Stimulated activated memory B cell treated with anti-CD40 and anti-IgM and Interleukin-4, amounts not matched to agents 10 μg/mL and 1 μg/mL and 100 μg/mL, for 72 hours (primary cell): ENCODE measurements around the gene NKAIN2.

Experiments
- ATAC-seq: fragments of 150-1000 bp; cut with Tn5 transposase; 2 replicates; pipeline ENCODE4 v1.10.0; 2021
- H3K27ac Mint-ChIP-seq: one replicate; pipeline ENCODE4 v1.8.0; 2022; ENCODE audit warnings: mild to moderate bottlenecking, mixed read lengths
- H3K27me3 Mint-ChIP-seq: one replicate; pipeline ENCODE4 v1.8.0; 2022; ENCODE audit warnings: mixed read lengths
- H3K36me3 Mint-ChIP-seq: one replicate; pipeline ENCODE4 v1.8.0; 2022; ENCODE audit warnings: mixed read lengths
- H3K4me1 Mint-ChIP-seq: one replicate; pipeline ENCODE4 v1.8.0; 2022; ENCODE audit warnings: mixed read lengths
- H3K4me3 Mint-ChIP-seq: one replicate; pipeline ENCODE4 v1.8.0; 2022; ENCODE audit warnings: mild to moderate bottlenecking, moderate library complexity, mixed read lengths
- H3K9me3 Mint-ChIP-seq: one replicate; pipeline ENCODE4 v1.8.0; 2022; ENCODE audit warnings: mixed read lengths

Gene NKAIN2

DNA sequence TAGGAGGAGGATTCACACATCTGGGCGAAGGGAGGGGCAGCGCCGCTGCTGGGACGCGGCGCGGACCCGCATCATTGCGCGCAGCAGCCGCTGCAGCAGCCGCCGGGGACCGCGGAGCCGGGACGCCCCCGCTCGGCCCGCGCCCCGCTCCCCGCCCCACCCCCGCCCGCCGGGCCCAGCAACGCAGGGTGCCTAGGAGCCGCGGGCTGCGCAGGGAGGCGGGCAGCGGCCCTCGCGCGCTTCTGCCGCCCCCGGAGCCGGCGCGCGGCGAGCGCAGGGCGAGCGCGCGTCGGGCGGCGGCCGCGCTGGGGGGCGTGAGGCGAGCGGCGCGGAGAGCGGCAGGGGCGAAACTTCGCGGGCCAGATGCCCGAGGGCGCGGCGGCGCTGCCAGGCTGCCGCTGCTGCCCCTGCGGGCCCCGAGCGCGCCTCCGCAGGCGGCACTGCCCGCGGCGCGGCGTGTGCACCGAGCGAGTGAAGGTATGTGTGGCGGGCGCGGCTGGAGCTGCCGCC is at the start of gene NKAIN2:
Gene NKAIN2, plus strand, starts transcription at position 362 of the 510 bp plus-strand sequence.
- no peak for ATAC-seq
- H3K36me3 Mint-ChIP-seq = no peaks in the 10 kb centered on the region
- H3K9me3 Mint-ChIP-seq = no peaks in the 10 kb centered on the region

DNA sequence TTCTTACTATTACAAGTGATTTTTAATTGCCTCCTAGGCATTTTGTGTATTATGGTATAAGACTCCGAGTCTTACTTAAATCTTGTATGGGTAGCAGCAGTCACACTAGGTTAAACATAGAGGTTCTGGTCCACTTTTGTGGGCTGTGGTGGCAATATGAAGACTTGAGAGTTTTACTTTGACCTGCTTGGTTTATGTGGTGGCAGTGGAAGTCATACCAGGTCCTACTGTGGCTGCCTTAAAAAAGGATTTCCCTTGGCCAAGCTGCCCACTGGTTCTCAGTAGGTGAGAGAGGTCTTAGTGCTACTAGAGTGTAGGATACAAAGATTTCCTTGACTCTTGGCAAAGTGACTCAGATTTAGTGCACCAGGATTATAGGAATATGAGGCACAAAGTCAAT is 44.2 kb upstream of the NKAIN2 start:
- ATAC-seq = no peak
- Mint-ChIP-seq H3K36me3 (no peaks in the 10 kb centered on the region), H3K9me3 (peaks cover 2% of the 10 kb centered on the region), H3K27ac (no peak overlapping the region), H3K4me1 (no peaks in the 10 kb centered on the region), H3K4me3 (no peak overlapping the region), H3K27me3 (no peaks in the 10 kb centered on the region)

More for the DNA sequence above, at the start of gene NKAIN2:
- no peak within 1 kb of the TSS for H3K27ac Mint-ChIP-seq
- peak within 1 kb of the TSS; percentile 70 for H3K4me3 Mint-ChIP-seq
- H3K4me1 Mint-ChIP-seq = peaks cover 18% of the 10 kb centered on the region
- H3K27me3 Mint-ChIP-seq = peaks cover 44% of the 10 kb centered on the region

DNA sequence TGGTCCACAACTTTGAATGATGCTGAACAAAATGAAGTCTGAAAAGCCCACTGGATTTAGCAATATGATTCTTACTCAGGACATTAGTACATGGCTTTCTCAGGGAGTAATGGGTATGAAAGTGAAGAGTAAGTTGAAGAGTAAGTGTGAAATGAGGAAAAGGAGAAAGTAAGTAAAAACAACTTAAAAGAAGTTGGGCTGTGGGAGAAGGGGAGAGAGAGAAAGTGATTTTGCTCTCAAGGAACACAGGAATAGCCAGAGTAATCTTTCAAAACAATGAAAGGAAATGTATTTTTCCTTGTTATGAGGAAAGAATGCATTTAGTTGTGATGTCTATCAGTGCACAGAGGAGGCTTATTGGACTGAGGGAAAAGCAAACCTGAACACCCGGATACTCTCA is 39.8 kb upstream of the NKAIN2 start:
- ATAC-seq = no peak
- no peak overlapping the region for H3K27ac Mint-ChIP-seq
- H3K27me3 Mint-ChIP-seq = no peaks in the 10 kb centered on the region
- no peak overlapping the region for H3K4me3 Mint-ChIP-seq
- no peaks in the 10 kb centered on the region for H3K9me3 Mint-ChIP-seq
- no peaks in the 10 kb centered on the region for H3K36me3 Mint-ChIP-seq
- no peaks in the 10 kb centered on the region for H3K4me1 Mint-ChIP-seq

DNA sequence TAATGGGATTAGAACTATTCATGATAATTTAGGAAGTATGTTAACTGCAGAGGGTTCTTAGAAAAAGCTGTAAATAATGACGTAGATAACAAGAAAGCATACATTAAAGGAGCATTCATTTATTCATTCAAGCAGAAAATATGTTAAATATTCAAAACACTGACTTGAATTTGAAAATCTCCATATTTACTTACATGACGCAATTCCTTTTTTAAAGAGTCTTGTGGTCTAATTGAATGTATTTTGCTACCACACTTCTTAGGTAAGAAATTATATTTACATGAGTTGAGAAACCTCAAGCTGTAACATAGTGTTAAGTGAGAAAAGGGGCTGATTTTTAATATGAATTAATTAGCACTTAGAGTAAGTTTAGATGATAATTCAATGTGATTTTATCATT is 38.9 kb upstream of the NKAIN2 start:
- Mint-ChIP-seq H3K27ac (no peak overlapping the region), H3K4me3 (no peak overlapping the region), H3K36me3 (no peaks in the 10 kb centered on the region), H3K4me1 (no peaks in the 10 kb centered on the region), H3K27me3 (no peaks in the 10 kb centered on the region), H3K9me3 (no peaks in the 10 kb centered on the region)
- ATAC-seq = no peak

DNA sequence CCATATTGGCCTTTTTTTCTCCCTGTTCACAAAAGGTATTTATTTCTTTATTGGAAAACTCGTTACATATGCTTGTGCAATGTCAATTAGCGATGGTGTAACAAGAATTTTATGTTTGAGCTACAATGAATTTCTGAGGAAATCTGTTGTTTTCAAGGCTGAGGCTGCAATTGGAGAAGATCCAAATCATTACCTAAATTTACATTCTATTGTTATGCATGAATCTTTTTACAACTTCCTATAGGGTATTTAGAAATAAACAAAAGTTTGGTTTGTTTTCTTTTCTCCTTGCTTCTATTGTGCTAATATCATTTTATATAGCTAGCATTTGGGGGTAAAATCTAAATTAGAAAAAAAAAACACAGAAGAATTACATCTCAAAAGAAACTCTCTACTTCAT is 34.7 kb upstream of the NKAIN2 start:
- Mint-ChIP-seq H3K27ac (no peak overlapping the region), H3K4me1 (no peaks in the 10 kb centered on the region)
- no peak for ATAC-seq

DNA sequence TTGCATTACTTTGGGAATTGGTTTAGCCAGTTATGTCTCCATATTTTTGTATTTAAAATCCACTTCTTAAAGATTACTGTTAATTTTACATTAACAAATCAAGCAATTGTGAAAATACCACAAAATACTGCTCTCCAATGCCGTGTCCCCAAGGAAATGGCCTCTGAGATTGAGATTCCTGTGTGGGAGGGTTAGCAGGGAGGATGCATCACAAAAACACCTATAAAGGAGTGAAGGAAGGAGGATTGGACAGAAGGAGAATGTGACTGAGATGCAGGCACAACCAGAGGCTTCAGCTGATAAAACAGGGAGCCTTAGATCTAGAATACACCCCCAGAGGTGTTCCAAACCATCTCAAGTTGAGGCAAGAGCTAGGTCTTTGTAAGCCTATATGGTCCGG is 34.2 kb upstream of the NKAIN2 start:
- H3K9me3 Mint-ChIP-seq = no peaks in the 10 kb centered on the region
- no peak overlapping the region for H3K4me3 Mint-ChIP-seq
- ATAC-seq = no peak
- no peaks in the 10 kb centered on the region for H3K4me1 Mint-ChIP-seq
- H3K36me3 Mint-ChIP-seq = no peaks in the 10 kb centered on the region
- H3K27me3 Mint-ChIP-seq = no peaks in the 10 kb centered on the region
- H3K27ac Mint-ChIP-seq = no peak overlapping the region

More for the DNA sequence above, 34.7 kb upstream of the NKAIN2 start:
- H3K36me3 Mint-ChIP-seq = no peaks in the 10 kb centered on the region
- no peak overlapping the region for H3K4me3 Mint-ChIP-seq
- H3K27me3 Mint-ChIP-seq = no peaks in the 10 kb centered on the region
- no peaks in the 10 kb centered on the region for H3K9me3 Mint-ChIP-seq

DNA sequence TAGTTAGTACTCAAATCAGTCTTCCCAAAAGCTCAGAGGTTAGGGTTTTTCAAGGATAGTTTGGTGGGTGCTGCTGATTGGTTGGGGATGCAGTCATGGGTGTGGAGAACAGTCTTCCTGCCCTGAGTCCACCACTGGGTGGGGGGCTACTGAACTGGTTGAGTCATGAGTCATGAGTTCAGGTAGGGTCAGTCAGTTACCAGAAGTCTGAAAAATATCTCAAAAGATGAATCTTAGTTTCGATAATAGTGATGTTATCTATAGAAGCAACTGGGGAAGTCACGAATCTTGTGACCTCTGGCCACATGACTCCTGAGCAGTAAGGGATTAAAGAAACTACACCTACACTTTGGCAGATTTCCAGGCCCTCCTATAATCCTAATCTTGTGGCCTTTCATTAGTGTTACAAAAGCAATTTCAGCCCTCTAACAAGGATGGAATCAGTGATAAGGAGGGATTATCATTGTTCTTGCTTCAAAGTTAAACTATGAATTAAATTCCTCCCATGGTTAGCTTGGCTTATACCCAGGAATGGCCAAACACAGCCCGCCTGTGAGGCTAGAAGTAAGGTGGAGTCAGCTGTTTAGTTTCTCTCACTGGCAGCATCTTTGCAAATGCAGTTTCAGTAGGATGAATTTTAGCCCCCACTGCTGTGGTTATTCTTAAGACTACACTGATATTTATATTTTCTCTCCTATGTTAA is 33.3 kb upstream of the NKAIN2 start:
- no peaks in the 10 kb centered on the region for H3K36me3 Mint-ChIP-seq
- no peak overlapping the region for H3K27ac Mint-ChIP-seq
- no peaks in the 10 kb centered on the region for H3K9me3 Mint-ChIP-seq
- ATAC-seq = no peak
- no peaks in the 10 kb centered on the region for H3K27me3 Mint-ChIP-seq
- no peaks in the 10 kb centered on the region for H3K4me1 Mint-ChIP-seq
- H3K4me3 Mint-ChIP-seq = no peak overlapping the region

DNA sequence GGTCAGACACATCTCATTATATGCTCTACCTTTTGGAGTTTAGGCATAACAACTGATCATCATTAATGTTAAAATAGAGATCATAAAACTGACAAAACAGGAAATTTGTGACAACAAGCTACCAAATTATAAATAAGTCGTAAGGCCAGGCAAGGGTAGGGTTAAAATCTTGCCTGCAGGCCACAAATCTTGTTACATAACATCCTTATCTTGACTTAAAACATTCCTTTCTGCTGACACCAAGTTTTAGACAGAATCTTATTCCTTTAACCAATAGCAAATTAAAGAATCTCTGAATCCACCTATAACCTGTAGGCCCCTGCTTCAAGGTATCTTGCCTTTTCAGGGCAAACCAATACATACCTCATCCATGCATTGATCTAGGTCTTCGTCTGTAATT is 32.5 kb upstream of the NKAIN2 start:
- Mint-ChIP-seq H3K27me3 (no peaks in the 10 kb centered on the region), H3K4me1 (no peaks in the 10 kb centered on the region), H3K36me3 (no peaks in the 10 kb centered on the region), H3K9me3 (no peaks in the 10 kb centered on the region), H3K4me3 (no peak overlapping the region), H3K27ac (no peak overlapping the region)
- ATAC-seq = no peak

DNA sequence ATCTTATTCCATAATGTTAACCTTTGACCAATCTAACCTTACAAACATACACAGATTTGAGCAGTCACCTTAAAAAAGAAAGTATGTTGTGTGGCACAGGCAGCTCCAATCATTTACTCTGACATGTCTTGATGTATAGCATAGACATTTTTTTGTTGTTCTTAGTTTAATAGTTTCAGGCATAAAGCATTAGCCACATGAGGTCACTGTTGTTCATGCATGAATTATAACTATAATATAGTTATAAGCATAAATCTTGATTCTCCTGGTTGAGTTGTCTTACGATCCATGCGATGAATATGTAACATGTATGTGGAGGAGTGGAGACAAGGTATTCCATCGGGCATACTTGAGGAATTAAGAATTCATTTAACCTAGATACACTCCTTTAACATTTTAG is 26.1 kb upstream of the NKAIN2 start:
- Mint-ChIP-seq H3K9me3 (peaks cover 3% of the 10 kb centered on the region), H3K36me3 (no peaks in the 10 kb centered on the region), H3K4me1 (no peaks in the 10 kb centered on the region), H3K4me3 (no peak overlapping the region), H3K27me3 (no peaks in the 10 kb centered on the region), H3K27ac (no peak overlapping the region)
- ATAC-seq = no peak

DNA sequence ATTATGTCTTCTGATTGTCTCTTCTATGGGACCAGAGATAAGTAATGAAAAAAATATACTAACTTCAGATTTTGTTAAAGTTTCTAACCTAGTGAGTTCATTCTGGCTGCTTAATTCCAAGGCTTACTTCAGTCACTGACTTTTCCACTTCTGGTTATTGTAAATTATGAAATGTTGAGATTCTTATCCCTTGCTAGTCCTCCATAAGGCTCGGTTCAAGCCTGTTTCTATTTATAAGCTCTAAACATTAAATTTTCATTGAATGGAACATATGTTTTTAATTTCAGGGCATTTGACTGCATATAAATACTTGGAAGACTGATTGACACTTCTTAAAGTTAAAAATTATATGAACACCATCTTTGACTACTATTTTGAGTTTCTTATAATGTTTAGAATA is 23.6 kb upstream of the NKAIN2 start:
- no peak for ATAC-seq
- H3K4me3 Mint-ChIP-seq = no peak overlapping the region
- H3K36me3 Mint-ChIP-seq = no peaks in the 10 kb centered on the region
- no peaks in the 10 kb centered on the region for H3K4me1 Mint-ChIP-seq
- H3K9me3 Mint-ChIP-seq = peaks cover 3% of the 10 kb centered on the region
- no peaks in the 10 kb centered on the region for H3K27me3 Mint-ChIP-seq
- H3K27ac Mint-ChIP-seq = no peak overlapping the region

DNA sequence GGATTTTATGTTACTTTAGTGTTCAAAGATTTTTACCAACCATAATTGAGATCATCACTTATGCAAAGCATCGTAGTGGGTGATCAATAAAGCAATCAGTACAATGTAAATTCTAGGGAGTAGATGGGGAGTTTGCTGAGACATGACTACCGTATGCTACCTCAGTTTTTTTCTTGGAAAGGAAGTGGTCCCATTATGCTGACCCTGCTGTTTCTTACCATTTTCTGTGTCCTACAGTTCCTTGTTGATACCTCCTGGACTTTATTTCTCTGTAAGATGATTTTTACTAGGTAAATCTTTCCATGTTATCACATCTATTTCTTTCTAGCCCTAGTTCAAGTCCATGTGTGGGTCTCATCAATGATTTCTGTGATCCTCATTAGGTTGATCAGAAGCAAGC is 19.3 kb upstream of the NKAIN2 start:
- Mint-ChIP-seq H3K27me3 (no peaks in the 10 kb centered on the region), H3K36me3 (no peaks in the 10 kb centered on the region), H3K27ac (no peak overlapping the region), H3K9me3 (no peaks in the 10 kb centered on the region), H3K4me3 (no peak overlapping the region), H3K4me1 (peaks cover 7% of the 10 kb centered on the region)
- ATAC-seq = no peak

DNA sequence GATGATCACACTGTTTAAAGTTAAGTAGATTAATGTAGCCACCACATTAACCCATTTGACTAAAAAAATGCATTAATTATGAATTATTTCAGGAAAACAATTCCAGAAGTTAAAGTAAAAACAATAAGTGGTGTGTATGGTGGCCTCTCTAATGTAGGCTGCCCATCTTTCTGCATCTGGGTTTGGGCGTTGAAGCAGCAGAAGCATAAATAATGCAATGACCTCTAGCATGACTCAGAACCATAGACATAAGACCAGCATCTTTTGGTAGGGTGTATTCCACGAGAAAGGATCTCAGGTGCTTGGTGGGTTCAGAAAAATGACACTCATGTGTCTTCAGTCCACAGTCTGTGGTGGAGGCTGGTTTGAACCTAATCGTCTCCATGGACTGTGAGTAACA is 18.6 kb upstream of the NKAIN2 start:
- H3K4me3 Mint-ChIP-seq = no peak overlapping the region
- H3K27ac Mint-ChIP-seq = no peak overlapping the region
- H3K4me1 Mint-ChIP-seq = peaks cover 7% of the 10 kb centered on the region
- ATAC-seq = no peak
- no peaks in the 10 kb centered on the region for H3K27me3 Mint-ChIP-seq
- H3K36me3 Mint-ChIP-seq = no peaks in the 10 kb centered on the region
- no peaks in the 10 kb centered on the region for H3K9me3 Mint-ChIP-seq

DNA sequence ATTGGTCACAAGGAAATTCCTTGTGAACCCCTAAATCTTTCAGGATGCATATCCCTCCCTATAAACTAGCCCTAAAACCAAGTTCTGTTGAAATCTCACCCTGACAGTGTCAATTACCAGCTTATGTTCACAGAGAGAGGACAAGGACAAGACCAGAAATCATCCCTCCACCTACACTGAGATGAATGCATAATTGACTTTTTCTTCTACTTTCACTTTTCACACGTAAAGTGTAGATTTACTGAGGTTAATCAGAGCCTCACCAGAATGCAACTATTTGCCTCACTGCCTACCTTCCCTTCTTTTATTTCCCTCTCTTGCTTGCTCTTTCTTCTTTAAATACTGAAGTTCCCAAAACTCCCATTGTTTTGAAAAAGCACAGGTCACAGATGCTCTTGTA is 15.3 kb upstream of the NKAIN2 start:
- Mint-ChIP-seq H3K9me3 (no peaks in the 10 kb centered on the region), H3K27me3 (no peaks in the 10 kb centered on the region), H3K27ac (no peak overlapping the region), H3K36me3 (no peaks in the 10 kb centered on the region), H3K4me3 (no peak overlapping the region), H3K4me1 (peaks cover 7% of the 10 kb centered on the region)
- ATAC-seq = no peak

DNA sequence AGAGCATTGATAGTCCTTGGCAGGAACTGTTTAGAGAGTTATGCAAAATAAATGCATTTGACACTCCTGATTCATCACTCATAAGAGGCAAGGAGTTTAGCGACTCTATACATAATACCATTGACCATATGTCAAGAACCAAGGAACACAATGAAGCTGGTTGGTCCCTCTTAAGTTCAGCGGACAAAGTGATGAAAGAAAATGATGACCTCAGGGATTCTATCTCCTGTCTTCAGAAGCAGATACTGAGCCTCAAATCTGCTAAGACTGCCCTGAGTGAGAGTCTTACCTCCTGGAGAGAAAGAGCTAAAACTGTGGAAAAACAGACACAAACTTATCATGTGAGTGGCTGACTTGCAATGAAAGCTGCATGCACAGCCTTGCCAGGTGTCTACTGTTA is 9.5 kb upstream of the NKAIN2 start:
- Mint-ChIP-seq H3K4me3 (no peak overlapping the region), H3K27me3 (no peaks in the 10 kb centered on the region), H3K4me1 (no peaks in the 10 kb centered on the region), H3K27ac (no peak overlapping the region), H3K9me3 (no peaks in the 10 kb centered on the region), H3K36me3 (no peaks in the 10 kb centered on the region)
- ATAC-seq = no peak

DNA sequence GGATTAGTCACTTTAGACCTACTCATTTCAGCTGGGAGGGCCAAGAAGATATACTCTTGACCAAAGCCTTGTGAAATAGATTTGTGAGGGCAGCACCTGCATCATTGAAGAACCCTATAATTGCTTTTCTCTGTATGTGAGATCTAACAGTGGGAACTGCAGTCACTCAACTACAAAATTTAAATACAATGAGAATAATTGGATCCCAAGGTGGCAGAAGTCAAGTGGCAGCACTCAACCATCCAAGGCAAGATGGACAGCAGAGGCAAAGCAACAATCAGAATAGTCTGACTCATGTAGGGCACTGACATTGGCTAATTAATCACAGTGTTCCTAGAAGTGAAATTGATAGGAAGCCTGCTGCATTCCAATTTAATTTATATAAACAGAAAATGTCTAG is 8.9 kb upstream of the NKAIN2 start:
- H3K36me3 Mint-ChIP-seq = no peaks in the 10 kb centered on the region
- no peaks in the 10 kb centered on the region for H3K9me3 Mint-ChIP-seq
- ATAC-seq = no peak
- no peaks in the 10 kb centered on the region for H3K4me1 Mint-ChIP-seq
- no peak overlapping the region for H3K4me3 Mint-ChIP-seq
- no peaks in the 10 kb centered on the region for H3K27me3 Mint-ChIP-seq
- no peak overlapping the region for H3K27ac Mint-ChIP-seq

DNA sequence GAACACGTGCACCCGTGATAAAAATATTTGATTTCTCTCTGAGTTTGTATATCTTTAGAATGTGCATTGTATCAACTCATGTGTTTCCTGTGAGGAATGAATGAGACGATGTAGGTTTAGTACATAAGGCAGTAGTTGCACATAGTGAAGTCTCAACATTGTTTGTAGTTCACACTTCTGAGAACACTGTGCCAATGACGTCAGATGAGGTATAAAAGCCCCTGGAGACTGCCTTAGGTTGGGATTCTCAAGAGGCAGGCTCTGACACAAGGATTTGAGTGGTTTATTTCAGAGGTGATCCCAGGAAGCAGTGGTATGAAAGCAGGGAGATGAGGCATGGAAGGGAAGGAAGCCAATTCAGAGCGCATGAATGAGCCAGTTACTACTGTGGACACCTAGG is 2.6 kb upstream of the NKAIN2 start:
- Mint-ChIP-seq H3K4me3 (no peak overlapping the region), H3K36me3 (no peaks in the 10 kb centered on the region), H3K4me1 (peaks cover 18% of the 10 kb centered on the region), H3K27me3 (peaks cover 44% of the 10 kb centered on the region), H3K27ac (no peak overlapping the region), H3K9me3 (no peaks in the 10 kb centered on the region)
- no peak for ATAC-seq

DNA sequence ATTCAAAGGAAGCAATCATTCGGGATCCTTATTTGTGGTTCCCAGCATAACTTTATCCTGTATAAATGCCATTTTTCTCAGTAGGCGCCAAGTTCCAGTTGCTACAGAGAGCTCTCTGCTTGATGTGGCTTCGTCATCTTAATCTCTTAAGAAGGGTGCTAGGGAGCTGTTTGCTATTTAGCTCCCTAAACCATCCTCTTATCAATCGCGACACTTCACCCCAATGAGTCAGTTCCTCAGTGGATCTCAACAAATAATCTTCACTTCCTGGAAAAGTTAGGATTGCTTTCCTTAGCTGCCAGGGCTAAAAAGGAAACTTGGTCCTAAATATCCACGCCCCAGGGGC is 1.3 kb upstream of the NKAIN2 start:
- H3K9me3 Mint-ChIP-seq = no peaks in the 10 kb centered on the region
- no peak overlapping the region for H3K4me3 Mint-ChIP-seq
- no peak for ATAC-seq
- no peak overlapping the region for H3K27ac Mint-ChIP-seq
- H3K27me3 Mint-ChIP-seq = peaks cover 44% of the 10 kb centered on the region
- H3K36me3 Mint-ChIP-seq = no peaks in the 10 kb centered on the region
- H3K4me1 Mint-ChIP-seq = peaks cover 18% of the 10 kb centered on the region
